NCI-H510A (cell line): Measurements from ENCODE around the gene CD151.

ENCODE experiments used
- DNase-seq: peaks from one replicate; lab custom pipeline; 2025; lab: John Stamatoyannopoulos, UW

CD151 gene

GRCh38 chr11:815675-816432 is 16.9 kb upstream of the CD151 start:
- no peak for DNase-seq

DNA sequence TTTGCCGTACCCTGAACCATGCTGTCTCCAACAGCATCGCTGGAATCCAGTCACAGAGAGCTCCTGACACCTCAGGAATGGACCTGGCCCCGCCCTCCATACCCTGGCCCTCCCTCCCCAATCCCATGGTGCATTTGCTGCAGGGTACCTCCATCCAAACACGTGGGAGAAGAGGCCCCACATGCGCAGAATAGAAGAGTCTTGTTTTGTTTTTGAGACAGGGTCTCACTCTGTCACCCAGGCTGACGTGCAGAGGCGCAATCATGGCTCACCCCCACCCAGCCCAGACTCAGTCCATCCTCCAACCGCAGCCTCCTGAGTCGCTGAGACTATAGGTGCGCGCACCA is 16.3 kb upstream of the CD151 start:
- DNase-seq: no peak

- no peak for DNase-seq
These were observed 14.2 kb upstream of the CD151 start, which contains the start of gene PNPLA2 for GRCh38 chr11:818396-819128. Gene PNPLA2, plus strand, starts transcription at chr11:818914. Its CDS starts 805 bp downstream, at chr11:819719.

- DNase-seq: peak; percentile 81
These were observed 13.4 kb upstream of the CD151 start for GRCh38 chr11:819129-819931.

DNA sequence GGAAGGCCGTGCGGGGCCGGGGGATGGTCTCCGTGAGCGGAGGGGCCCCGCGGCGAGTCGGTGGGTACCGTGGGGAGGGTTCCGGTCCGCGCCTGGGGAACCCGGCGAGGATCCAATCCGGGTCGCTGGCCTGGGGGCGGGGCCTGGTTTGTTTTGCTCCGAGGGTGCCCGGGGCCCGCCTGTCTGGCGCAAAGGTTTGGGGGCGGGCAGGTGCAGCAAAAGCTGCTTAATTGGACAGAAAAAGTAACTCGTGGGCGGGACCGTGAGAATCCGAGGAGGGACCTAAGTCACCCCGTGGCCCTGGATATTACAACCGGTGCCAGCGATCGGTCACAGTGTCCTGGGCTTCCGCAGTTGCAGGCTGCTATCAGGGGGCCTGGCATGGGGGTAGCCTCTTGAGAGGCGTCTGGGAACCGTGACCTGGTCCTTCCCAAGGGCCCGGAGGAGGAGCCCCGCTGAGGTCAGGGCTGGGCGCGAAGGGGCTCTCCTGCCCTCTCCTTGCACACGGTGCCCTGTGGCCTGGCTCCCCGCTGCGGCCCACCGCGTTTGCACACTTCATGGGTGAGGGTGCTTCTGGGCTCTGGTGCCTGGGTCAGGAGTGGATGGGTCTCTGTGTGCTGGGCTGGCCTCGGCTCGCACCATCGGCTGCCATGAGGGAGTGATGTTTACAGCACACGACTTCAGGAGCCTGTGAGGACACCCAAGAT is 12.7 kb upstream of the CD151 start:
- DNase-seq: peak; percentile 68

GRCh38 chr11:820655-821511 is 11.9 kb upstream of the CD151 start:
- DNase-seq: no peak

- no peak for DNase-seq
These were observed 11.0 kb upstream of the CD151 start for GRCh38 chr11:821512-822371.

DNA sequence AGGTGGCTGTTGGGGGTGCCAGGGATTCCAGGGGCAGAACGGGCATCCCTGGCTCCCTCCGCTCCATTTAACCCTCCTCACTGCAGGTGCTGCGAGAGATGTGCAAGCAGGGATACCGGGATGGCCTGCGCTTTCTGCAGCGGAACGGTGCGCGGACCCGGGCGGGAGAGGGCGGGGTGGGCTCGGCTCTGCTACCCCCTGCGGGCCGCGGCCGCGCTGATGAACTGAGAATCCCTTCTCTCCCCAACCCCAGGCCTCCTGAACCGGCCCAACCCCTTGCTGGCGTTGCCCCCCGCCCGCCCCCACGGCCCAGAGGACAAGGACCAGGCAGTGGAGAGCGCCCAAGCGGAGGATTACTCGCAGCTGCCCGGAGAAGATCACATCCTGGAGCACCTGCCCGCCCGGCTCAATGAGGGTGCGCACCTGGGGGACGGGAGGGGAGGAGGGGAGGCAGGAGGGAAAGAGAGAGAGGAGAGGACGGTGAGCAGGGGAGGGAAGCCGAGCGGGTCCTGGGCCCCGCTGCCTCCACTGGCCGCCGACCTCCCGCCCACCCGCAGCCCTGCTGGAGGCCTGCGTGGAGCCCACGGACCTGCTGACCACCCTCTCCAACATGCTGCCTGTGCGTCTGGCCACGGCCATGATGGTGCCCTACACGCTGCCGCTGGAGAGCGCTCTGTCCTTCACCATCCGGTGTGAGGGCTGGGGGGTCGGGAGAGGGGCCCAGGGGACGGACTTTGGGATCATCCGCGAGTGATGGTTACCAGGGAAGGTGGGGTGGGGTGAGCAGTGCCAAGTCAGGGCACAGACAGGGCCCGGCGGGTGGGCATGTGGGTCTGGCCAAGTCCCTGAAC is 9.1 kb upstream of the CD151 start:
- peak; percentile 63 for DNase-seq

GRCh38 chr11:824292-824880 is 8.4 kb upstream of the CD151 start:
- DNase-seq: peak; percentile 74

DNA sequence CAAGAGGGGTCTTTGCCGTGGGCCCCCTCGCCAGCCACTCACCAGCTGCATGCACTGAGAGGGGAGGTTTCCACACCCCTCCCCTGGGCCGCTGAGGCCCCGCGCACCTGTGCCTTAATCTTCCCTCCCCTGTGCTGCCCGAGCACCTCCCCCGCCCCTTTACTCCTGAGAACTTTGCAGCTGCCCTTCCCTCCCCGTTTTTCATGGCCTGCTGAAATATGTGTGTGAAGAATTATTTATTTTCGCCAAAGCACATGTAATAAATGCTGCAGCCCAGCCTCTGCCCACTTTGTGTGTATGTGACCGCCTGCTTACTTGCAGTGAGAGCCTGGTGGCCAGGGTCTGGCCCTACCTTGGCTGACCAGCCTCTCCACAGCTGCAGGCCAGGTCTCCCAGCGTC is 7.8 kb upstream of the CD151 start:
- no peak for DNase-seq

DNA sequence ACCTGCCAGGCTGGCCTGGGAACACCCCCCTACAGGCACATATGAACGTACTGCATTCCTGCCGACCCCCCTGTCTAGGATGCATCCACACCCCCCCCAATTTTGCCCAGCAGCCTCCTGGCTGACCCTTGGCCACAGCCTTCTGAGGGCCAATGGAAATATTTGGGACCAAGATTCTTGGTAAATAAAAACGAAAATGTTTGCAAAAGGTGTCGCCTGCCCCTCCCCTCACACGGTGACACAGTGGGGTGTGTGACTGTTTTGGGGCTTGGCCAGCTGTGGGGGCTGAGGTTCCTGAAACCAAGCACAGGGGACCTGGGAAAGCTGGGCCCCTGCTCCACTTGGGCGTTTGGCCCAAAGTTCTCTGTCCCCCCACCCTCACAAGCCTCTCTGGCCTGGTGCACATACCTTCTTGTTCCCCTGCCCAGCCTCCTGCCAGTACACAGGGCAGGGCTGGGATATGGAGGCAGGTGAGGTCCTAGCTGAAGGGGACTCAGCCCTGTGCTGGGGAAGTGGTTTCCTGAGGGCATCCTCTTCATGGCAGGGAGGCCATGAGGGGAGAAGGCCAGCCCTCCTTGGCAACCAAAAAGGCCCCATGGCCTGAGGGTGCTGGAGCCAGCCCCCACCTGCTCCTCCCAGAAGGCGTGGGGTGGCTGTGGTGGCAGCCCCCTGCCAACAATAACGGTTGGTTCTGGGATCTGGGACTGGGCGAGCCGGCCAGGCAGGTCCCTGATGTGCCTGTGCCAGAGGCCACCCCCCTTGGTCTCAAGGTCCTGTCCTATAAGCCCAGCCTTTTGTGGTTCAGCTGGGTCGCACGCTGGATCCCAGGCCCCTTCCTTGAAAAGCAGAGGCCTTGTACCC is 7.2 kb upstream of the CD151 start:
- no peak for DNase-seq

DNA sequence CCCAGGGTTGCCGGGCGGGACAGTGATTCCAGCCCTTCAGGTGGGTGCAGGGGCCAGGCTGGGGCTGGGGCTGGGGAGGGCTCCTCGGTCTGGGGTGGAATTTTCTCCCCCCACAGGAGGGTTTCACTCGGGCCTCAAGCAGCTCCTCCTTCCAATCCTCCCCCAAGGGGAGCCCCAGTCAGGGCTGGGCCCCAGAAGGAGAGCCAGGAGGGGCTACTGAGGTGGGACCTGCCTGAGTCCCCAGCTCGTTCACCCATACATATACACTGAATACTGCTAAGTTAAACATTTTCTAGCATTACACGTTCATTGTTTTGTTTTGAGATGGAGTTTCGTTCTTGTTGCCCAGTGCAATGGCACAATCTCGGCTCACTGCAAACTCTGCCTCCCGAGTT is 6.5 kb upstream of the CD151 start:
- no peak for DNase-seq

GRCh38 chr11:826836-827145 is 6.0 kb upstream of the CD151 start:
- DNase-seq: no peak

GRCh38 chr11:827146-827896 is 5.4 kb upstream of the CD151 start:
- no peak for DNase-seq

GRCh38 chr11:827897-828192 is 4.9 kb upstream of the CD151 start, which contains the start of gene CRACR2B:
Gene CRACR2B, plus strand, starts transcription at chr11:827919. Its CDS starts 689 bp downstream, at chr11:828608.
- no peak for DNase-seq

GRCh38 chr11:828506-829175 is 4.1 kb upstream of the CD151 start:
- DNase-seq: no peak
